ENCODE results near the gene PDAP1. TPM values are rescaled to one million over a fixed set of nuclear protein-coding genes. Genes with fewer than 3 reads are reported as not detected.

Gene PDAP1
- total RNA-seq, 2 experiments from 2014 or later = 93.8 to 103 TPM

Other genes starting within 250 kb of the PDAP1 start
- gene KPNA7, start 200.5 kb downstream of the PDAP1 start, total RNA-seq = not detected
- not detected for gene MYH16, start 135.8 kb downstream of the PDAP1 start, total RNA-seq
- 10 to 100 TPM; 63.8 to 68.9 TPM for gene ARPC1A, start 82.7 kb downstream of the PDAP1 start, total RNA-seq
- gene ARPC1B, start 33.9 kb downstream of the PDAP1 start, total RNA-seq = 100 to 1,000 TPM; 396 to 397 TPM
- gene BUD31, start 372 bp upstream of the PDAP1 start, total RNA-seq = 100 to 1,000 TPM; 104 to 106 TPM
- 1 to 10 TPM; 6.6 to 7.5 TPM for gene PTCD1, start 30.2 kb upstream of the PDAP1 start, total RNA-seq
- 10 to 100 TPM; 64.1 to 66.2 TPM for gene CPSF4, start 30.3 kb upstream of the PDAP1 start, total RNA-seq
- 100 to 1,000 TPM; 354 to 390 TPM for gene ATP5MF, start 57.6 kb upstream of the PDAP1 start, total RNA-seq
- 10 to 100 TPM; 19.4 to 21.8 TPM for gene ZNF789, start 64.3 kb upstream of the PDAP1 start, total RNA-seq
- gene ZNF394, start 91.7 kb upstream of the PDAP1 start, total RNA-seq = 10 to 100 TPM; 64.4 to 65.3 TPM
- gene ZKSCAN5, start 96.1 kb upstream of the PDAP1 start, total RNA-seq = 10 to 100 TPM; 12.0 to 12.2 TPM
- 1 to 10 TPM; 5.0 to 5.1 TPM for gene FAM200A, start 143.5 kb upstream of the PDAP1 start, total RNA-seq
- 100 to 1,000 TPM; 102 to 103 TPM for gene ZNF655, start 150.0 kb upstream of the PDAP1 start, total RNA-seq
- gene TMEM225B, start 189.7 kb upstream of the PDAP1 start, total RNA-seq = 1 to 10 TPM; 1.3 to 1.9 TPM
- 10 to 100 TPM; 27.7 TPM for gene ZSCAN25, start 208.3 kb upstream of the PDAP1 start, total RNA-seq

All from activated CD4-positive, alpha-beta memory T cell treated with anti-CD3 and anti-CD28 coated beads, Interleukin-2, amount 10 ng/mL, durations not matched to agents 7 days and 5 days (primary cell).